Testis (tissue), 2 donors: ENCODE measurements around the gene FOSL1.

Source experiments
- POLR2A ChIP-seq: fragments of 450-650 bp; IDR thresholded peaks from one replicate; pipeline ENCODE4 v1.6.1; 2017; ENCODE audit warnings: antibody characterized with exemption, mild to moderate bottlenecking, moderate library complexity
- TF ChIP-seq, protein P1 (sequence below), 3 experiments: fragments of 450-650 bp in 2 of 3; fragments of 200-600 bp in 1 of 3; sonication (generic) in 1 of 3; IDR thresholded peaks; one replicate each; pipeline ENCODE4 v1.5.1; 2016 to 2019; ENCODE audit warnings: antibody characterized with exemption in 3 of 3, mild to moderate bottlenecking in 2 of 3, moderate library complexity in 1 of 3

DNA sequence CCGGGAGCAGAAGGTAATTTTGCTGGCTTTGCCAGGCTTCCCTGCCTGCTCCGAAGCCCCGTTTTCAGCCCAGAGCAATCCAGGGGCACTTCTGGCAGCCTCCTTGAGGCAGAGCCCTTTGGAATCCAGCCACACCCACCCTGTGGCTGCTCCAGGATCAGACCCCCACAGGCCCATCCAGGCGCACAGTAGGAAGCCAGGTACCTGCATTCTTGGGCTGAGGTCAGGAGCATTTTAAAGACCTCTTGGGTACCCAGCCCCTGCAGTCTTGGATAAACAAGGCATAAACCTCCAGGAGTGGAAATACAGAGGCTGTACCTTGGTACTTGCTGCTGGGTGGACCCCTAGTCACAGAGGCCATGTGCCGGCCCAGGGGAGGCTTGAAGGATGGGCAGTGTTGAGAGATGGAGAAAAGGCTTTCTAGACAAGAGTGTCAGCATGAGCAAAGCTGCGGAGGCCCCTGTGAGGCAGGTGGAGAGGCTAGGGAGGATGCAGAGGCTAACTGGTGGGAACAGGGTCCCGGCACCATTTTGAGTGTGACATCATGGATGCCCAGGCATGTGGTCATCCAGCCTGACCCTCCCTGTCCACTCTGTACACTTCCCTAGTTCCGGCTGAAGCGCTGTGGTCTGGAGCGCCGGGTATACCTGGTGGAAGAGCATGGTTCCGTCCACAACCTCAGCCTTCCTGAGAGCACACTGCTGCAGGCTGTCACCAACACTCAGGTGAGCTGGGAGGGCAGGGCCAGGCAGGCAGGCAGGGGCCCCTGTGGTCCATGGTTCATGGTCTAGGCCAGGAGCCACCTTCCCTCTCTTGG lies 36.1 kb downstream of the FOSL1 start:
- TF ChIP-seq POLR2A: no peak
- TF ChIP-seq, protein P1, sequence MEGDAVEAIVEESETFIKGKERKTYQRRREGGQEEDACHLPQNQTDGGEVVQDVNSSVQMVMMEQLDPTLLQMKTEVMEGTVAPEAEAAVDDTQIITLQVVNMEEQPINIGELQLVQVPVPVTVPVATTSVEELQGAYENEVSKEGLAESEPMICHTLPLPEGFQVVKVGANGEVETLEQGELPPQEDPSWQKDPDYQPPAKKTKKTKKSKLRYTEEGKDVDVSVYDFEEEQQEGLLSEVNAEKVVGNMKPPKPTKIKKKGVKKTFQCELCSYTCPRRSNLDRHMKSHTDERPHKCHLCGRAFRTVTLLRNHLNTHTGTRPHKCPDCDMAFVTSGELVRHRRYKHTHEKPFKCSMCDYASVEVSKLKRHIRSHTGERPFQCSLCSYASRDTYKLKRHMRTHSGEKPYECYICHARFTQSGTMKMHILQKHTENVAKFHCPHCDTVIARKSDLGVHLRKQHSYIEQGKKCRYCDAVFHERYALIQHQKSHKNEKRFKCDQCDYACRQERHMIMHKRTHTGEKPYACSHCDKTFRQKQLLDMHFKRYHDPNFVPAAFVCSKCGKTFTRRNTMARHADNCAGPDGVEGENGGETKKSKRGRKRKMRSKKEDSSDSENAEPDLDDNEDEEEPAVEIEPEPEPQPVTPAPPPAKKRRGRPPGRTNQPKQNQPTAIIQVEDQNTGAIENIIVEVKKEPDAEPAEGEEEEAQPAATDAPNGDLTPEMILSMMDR (IDR thresholded peaks at IDR 0.05): no peak
